ENCODE measurements around the gene PRKCD.

Gene PRKCD

GRCh38 chr3:53160660-53161449, at the start of gene PRKCD:
PRKCD (plus strand) TSS chr3:53161209; CDS start chr3:53178423, 17,214 bp downstream.
- H3K27ac ChIP-seq (ENCODE audit: low read depth in 2 of 2, low read length in 2 of 2) = peak within 1 kb of the TSS; percentile 94

GRCh38 chr3:53111822-53112221, 49.2 kb upstream of the PRKCD start:
- Histone ChIP-seq H3K27me3 (ENCODE audit: control insufficient read depth in 2 of 2, insufficient read depth in 2 of 2, low read length in 2 of 2) (no peaks in the 10 kb centered on the region), H3K36me3 (ENCODE audit: control insufficient read depth in 2 of 2, insufficient read depth in 2 of 2, low read length in 2 of 2) (peaks cover 8 to 16% of the 10 kb centered on the region in 2 donors), H3K4me3 (ENCODE audit: low read length in 2 of 2) (no peak overlapping the region), H3K9ac (ENCODE audit: low read depth in 1 of 2, low read length in 2 of 2) (no peak overlapping the region), H3K9me3 (ENCODE audit: control insufficient read depth in 2 of 2, low read length in 2 of 2) (no peaks in the 10 kb centered on the region), H3K27ac (ENCODE audit: low read depth in 2 of 2, low read length in 2 of 2) (no peak overlapping the region), H3K4me1 (ENCODE audit: control insufficient read depth in 2 of 2, insufficient read depth in 2 of 2, low read length in 2 of 2) (peaks cover 6 to 7% of the 10 kb centered on the region in 2 donors)

More at GRCh38 chr3:53160660-53161449, at the start of gene PRKCD:
- Histone ChIP-seq H3K4me1 (ENCODE audit: control insufficient read depth in 2 of 2, insufficient read depth in 2 of 2, low read length in 2 of 2) (peaks cover 58 to 62% of the 10 kb centered on the region in 2 donors), H3K36me3 (ENCODE audit: control insufficient read depth in 2 of 2, insufficient read depth in 2 of 2, low read length in 2 of 2) (peaks cover 3 to 8% of the 10 kb centered on the region in 2 donors), H3K9ac (ENCODE audit: low read depth in 1 of 2, low read length in 2 of 2) (peak within 1 kb of the TSS; percentile 87 to 97), H3K4me3 (ENCODE audit: low read length in 2 of 2) (peak within 1 kb of the TSS; percentile 69 to 86), H3K27me3 (ENCODE audit: control insufficient read depth in 2 of 2, insufficient read depth in 2 of 2, low read length in 2 of 2) (no peaks in the 10 kb centered on the region), H3K9me3 (ENCODE audit: control insufficient read depth in 2 of 2, low read length in 2 of 2) (no peaks in the 10 kb centered on the region)

- Histone ChIP-seq H3K9me3 (ENCODE audit: control insufficient read depth in 2 of 2, low read length in 2 of 2) (no peaks in the 10 kb centered on the region), H3K27ac (ENCODE audit: low read depth in 2 of 2, low read length in 2 of 2) (peak overlapping the region in 1 of 2 donors; percentile 17), H3K27me3 (ENCODE audit: control insufficient read depth in 2 of 2, insufficient read depth in 2 of 2, low read length in 2 of 2) (no peaks in the 10 kb centered on the region), H3K4me3 (ENCODE audit: low read length in 2 of 2) (no peak overlapping the region), H3K9ac (ENCODE audit: low read depth in 1 of 2, low read length in 2 of 2) (no peak overlapping the region), H3K4me1 (ENCODE audit: control insufficient read depth in 2 of 2, insufficient read depth in 2 of 2, low read length in 2 of 2) (peaks cover 6 to 7% of the 10 kb centered on the region in 2 donors), H3K36me3 (ENCODE audit: control insufficient read depth in 2 of 2, insufficient read depth in 2 of 2, low read length in 2 of 2) (peaks cover 22 to 31% of the 10 kb centered on the region in 2 donors)
Measured at GRCh38 chr3:53113293-53114010, 47.6 kb upstream of the PRKCD start.

- H3K9ac ChIP-seq (ENCODE audit: low read depth in 1 of 2, low read length in 2 of 2) = no peak overlapping the region
- H3K36me3 ChIP-seq (ENCODE audit: control insufficient read depth in 2 of 2, insufficient read depth in 2 of 2, low read length in 2 of 2) = peaks cover 26 to 35% of the 10 kb centered on the region in 2 donors
- no peaks in the 10 kb centered on the region for H3K9me3 ChIP-seq (ENCODE audit: control insufficient read depth in 2 of 2, low read length in 2 of 2)
- no peaks in the 10 kb centered on the region for H3K27me3 ChIP-seq (ENCODE audit: control insufficient read depth in 2 of 2, insufficient read depth in 2 of 2, low read length in 2 of 2)
- peak overlapping the region in 1 of 2 donors; percentile 17 for H3K27ac ChIP-seq (ENCODE audit: low read depth in 2 of 2, low read length in 2 of 2)
- H3K4me3 ChIP-seq (ENCODE audit: low read length in 2 of 2) = no peak overlapping the region
- H3K4me1 ChIP-seq (ENCODE audit: control insufficient read depth in 2 of 2, insufficient read depth in 2 of 2, low read length in 2 of 2) = peaks cover 6 to 7% of the 10 kb centered on the region in 2 donors
Measured at GRCh38 chr3:53114011-53114400, 47.0 kb upstream of the PRKCD start.

GRCh38 chr3:53114412-53115074, 46.5 kb upstream of the PRKCD start:
- H3K27ac ChIP-seq (ENCODE audit: low read depth in 2 of 2, low read length in 2 of 2) = no peak overlapping the region
- no peaks in the 10 kb centered on the region for H3K9me3 ChIP-seq (ENCODE audit: control insufficient read depth in 2 of 2, low read length in 2 of 2)
- H3K4me1 ChIP-seq (ENCODE audit: control insufficient read depth in 2 of 2, insufficient read depth in 2 of 2, low read length in 2 of 2) = peaks cover 2 to 6% of the 10 kb centered on the region in 2 donors
- no peaks in the 10 kb centered on the region for H3K27me3 ChIP-seq (ENCODE audit: control insufficient read depth in 2 of 2, insufficient read depth in 2 of 2, low read length in 2 of 2)
- no peak overlapping the region for H3K9ac ChIP-seq (ENCODE audit: low read depth in 1 of 2, low read length in 2 of 2)
- H3K4me3 ChIP-seq (ENCODE audit: low read length in 2 of 2) = no peak overlapping the region
- peaks cover 30 to 39% of the 10 kb centered on the region in 2 donors for H3K36me3 ChIP-seq (ENCODE audit: control insufficient read depth in 2 of 2, insufficient read depth in 2 of 2, low read length in 2 of 2)

- no peak overlapping the region for H3K4me3 ChIP-seq (ENCODE audit: low read length in 2 of 2)
- no peaks in the 10 kb centered on the region for H3K9me3 ChIP-seq (ENCODE audit: control insufficient read depth in 2 of 2, low read length in 2 of 2)
- peaks cover 0 to 2% of the 10 kb centered on the region in 2 donors for H3K4me1 ChIP-seq (ENCODE audit: control insufficient read depth in 2 of 2, insufficient read depth in 2 of 2, low read length in 2 of 2)
- no peak overlapping the region for H3K9ac ChIP-seq (ENCODE audit: low read depth in 1 of 2, low read length in 2 of 2)
- H3K27me3 ChIP-seq (ENCODE audit: control insufficient read depth in 2 of 2, insufficient read depth in 2 of 2, low read length in 2 of 2) = no peaks in the 10 kb centered on the region
- no peak overlapping the region for H3K27ac ChIP-seq (ENCODE audit: low read depth in 2 of 2, low read length in 2 of 2)
- H3K36me3 ChIP-seq (ENCODE audit: control insufficient read depth in 2 of 2, insufficient read depth in 2 of 2, low read length in 2 of 2) = peaks cover 47 to 59% of the 10 kb centered on the region in 2 donors
Measured at GRCh38 chr3:53116956-53117355, 44.1 kb upstream of the PRKCD start.

GRCh38 chr3:53120336-53120735, 40.7 kb upstream of the PRKCD start:
- no peaks in the 10 kb centered on the region for H3K9me3 ChIP-seq (ENCODE audit: control insufficient read depth in 2 of 2, low read length in 2 of 2)
- H3K27ac ChIP-seq (ENCODE audit: low read depth in 2 of 2, low read length in 2 of 2) = no peak overlapping the region
- H3K27me3 ChIP-seq (ENCODE audit: control insufficient read depth in 2 of 2, insufficient read depth in 2 of 2, low read length in 2 of 2) = no peaks in the 10 kb centered on the region
- no peak overlapping the region for H3K4me3 ChIP-seq (ENCODE audit: low read length in 2 of 2)
- H3K36me3 ChIP-seq (ENCODE audit: control insufficient read depth in 2 of 2, insufficient read depth in 2 of 2, low read length in 2 of 2) = peaks cover 68 to 80% of the 10 kb centered on the region in 2 donors
- no peak overlapping the region for H3K9ac ChIP-seq (ENCODE audit: low read depth in 1 of 2, low read length in 2 of 2)
- no peaks in the 10 kb centered on the region for H3K4me1 ChIP-seq (ENCODE audit: control insufficient read depth in 2 of 2, insufficient read depth in 2 of 2, low read length in 2 of 2)

GRCh38 chr3:53122255-53122932, 38.6 kb upstream of the PRKCD start:
- Histone ChIP-seq H3K4me3 (ENCODE audit: low read length in 2 of 2) (no peak overlapping the region), H3K9me3 (ENCODE audit: control insufficient read depth in 2 of 2, low read length in 2 of 2) (no peaks in the 10 kb centered on the region), H3K9ac (ENCODE audit: low read depth in 1 of 2, low read length in 2 of 2) (no peak overlapping the region), H3K27me3 (ENCODE audit: control insufficient read depth in 2 of 2, insufficient read depth in 2 of 2, low read length in 2 of 2) (no peaks in the 10 kb centered on the region), H3K27ac (ENCODE audit: low read depth in 2 of 2, low read length in 2 of 2) (no peak overlapping the region), H3K36me3 (ENCODE audit: control insufficient read depth in 2 of 2, insufficient read depth in 2 of 2, low read length in 2 of 2) (peaks cover 62 to 78% of the 10 kb centered on the region in 2 donors), H3K4me1 (ENCODE audit: control insufficient read depth in 2 of 2, insufficient read depth in 2 of 2, low read length in 2 of 2) (no peaks in the 10 kb centered on the region)

GRCh38 chr3:53122933-53123305, 38.1 kb upstream of the PRKCD start:
- H3K4me1 ChIP-seq (ENCODE audit: control insufficient read depth in 2 of 2, insufficient read depth in 2 of 2, low read length in 2 of 2) = no peaks in the 10 kb centered on the region
- no peak overlapping the region for H3K9ac ChIP-seq (ENCODE audit: low read depth in 1 of 2, low read length in 2 of 2)
- peaks cover 60 to 74% of the 10 kb centered on the region in 2 donors for H3K36me3 ChIP-seq (ENCODE audit: control insufficient read depth in 2 of 2, insufficient read depth in 2 of 2, low read length in 2 of 2)
- no peaks in the 10 kb centered on the region for H3K9me3 ChIP-seq (ENCODE audit: control insufficient read depth in 2 of 2, low read length in 2 of 2)
- no peak overlapping the region for H3K27ac ChIP-seq (ENCODE audit: low read depth in 2 of 2, low read length in 2 of 2)
- no peaks in the 10 kb centered on the region for H3K27me3 ChIP-seq (ENCODE audit: control insufficient read depth in 2 of 2, insufficient read depth in 2 of 2, low read length in 2 of 2)
- H3K4me3 ChIP-seq (ENCODE audit: low read length in 2 of 2) = no peak overlapping the region

Data from mucosa of rectum (tissue), 2 donors.